Psoas muscle (tissue), 8 donors: ENCODE measurements around the gene TOR1B. TPM values are rescaled to one million over a fixed set of nuclear protein-coding genes. Genes with fewer than 3 reads are reported as not detected.

Source experiments
- ATAC-seq, 4 donors: fragments of 200-7000 bp; cut with Tn5 transposase; one replicate each; pipeline ENCODE4 v1.9.1; 2020; ENCODE audit warnings: moderate library complexity in 3 of 4, mild to moderate bottlenecking in 2 of 4
- DNase-seq, 2 donors: peaks; one replicate each; pipeline ENCODE4 v3.0.0-alpha.2; 2020
- H3K27ac ChIP-seq: fragments of 200-600 bp; one replicate; pipeline ENCODE4 v1.8.0; 2022
- H3K27me3 ChIP-seq, 3 donors: fragments of 200-600 bp in 1 of 3; one replicate each; pipeline versions ENCODE4 v1.6.1 to v1.8.0; 2013 to 2022; ENCODE audit warnings: low read length in 2 of 3, mild to moderate bottlenecking in 2 of 3, moderate library complexity in 1 of 3; ENCODE audit not compliant: insufficient read depth in 3 of 3
- H3K36me3 ChIP-seq, 2 donors: fragments of 200-600 bp in 1 of 2; one replicate each; pipeline versions ENCODE4 v1.6.1 to v1.8.0; 2013 to 2022; ENCODE audit warnings: low read depth in 1 of 2, mild to moderate bottlenecking in 1 of 2, moderate library complexity in 1 of 2; ENCODE audit not compliant: insufficient read depth in 1 of 2
- H3K4me1 ChIP-seq: fragments of 200-600 bp; one replicate; pipeline ENCODE4 v1.8.0; 2022
- H3K4me3 ChIP-seq: fragments of 200-600 bp; one replicate; pipeline ENCODE4 v1.8.0; 2022; ENCODE audit warnings: mild to moderate bottlenecking
- H3K9me3 ChIP-seq: fragments of 200-600 bp; one replicate; pipeline ENCODE4 v1.8.0; 2022
- WGBS, 3 donors: extraction: QIAGEN DNeasy Blood & Tissue Kit; methylation state at CpG; one replicate each; pipeline versions ENCODE4 v1.1.6 to v1.1.7; 2013; 5-methylcytosine and 5-hydroxymethylcytosine counted together
- intact Hi-C, 2 donors: fragments of 100-400 bp; cut with DNase I; formaldehyde crosslinking; loops; one replicate each; pipeline versions ENCODE4 v1.11.0 to v1.14.2; 2022
- polyA plus RNA-seq, 3 donors: library from polyadenylated mRNA; stranded (reverse); fragments of 200-250 nt; gene quantifications; one replicate each; pipeline ENCODE4 v1.2.3, GENCODE V29; 2013
- total RNA-seq, 4 donors: library from RNA; stranded (reverse); fragmentation: NEBNext Ultra II Directional in 2 of 4; extraction: Animal tissue kit (Norgen Biotek cat#: 25700) in 2 of 4; gene quantifications; one replicate each; pipeline versions ENCODE4 v1.2.1 to v1.2.4, GENCODE V29; 2021 to 2023
- TF ChIP-seq, protein P1 (sequence below): fragments of 200-600 bp; IDR thresholded peaks from one replicate; pipeline ENCODE4 v1.8.0; 2022; ENCODE audit warnings: antibody characterized with exemption
- donor health status: healthy with polysubstance abuse.
- donor health status: DM: no; HTN: no; CAD: no; lungs with moderate emphysema.
- donor health status: Bipolar disorder and iron deficiency.
- donor health status: healthy.
- donor health status: DM: yes; HTN: yes; CAD: no.
- donor health status: DM: no; HTN: no; CAD: no.
- donor health status: DM: no; HTN: no; CAD: no.
- donor health status: DM: yes; HTN: yes; CAD: no.

Gene TOR1B
- total and polyA plus RNA-seq, 7 donors = 13.0 to 30.1 (median 14.9) TPM

DNA sequence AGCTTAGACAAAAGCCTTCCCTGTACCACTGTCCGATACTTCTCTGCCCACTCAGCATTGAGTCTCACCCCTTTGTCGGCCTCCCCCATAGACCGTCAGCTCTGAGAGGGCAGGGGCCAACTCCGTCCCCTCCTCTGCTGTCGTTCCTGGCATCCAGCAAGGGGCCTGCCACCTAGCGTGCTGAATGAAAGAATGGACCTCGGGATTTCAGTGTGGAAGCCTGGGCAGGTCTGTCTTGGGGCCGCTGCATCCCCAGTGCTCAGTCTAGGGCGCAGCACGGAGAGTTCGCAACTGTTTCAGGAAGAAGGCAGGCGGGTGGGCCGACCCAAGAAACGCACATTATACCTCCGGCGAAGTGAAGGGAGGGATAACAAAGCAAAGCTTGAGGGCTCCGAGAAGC, 1.5 kb upstream of the TOR1B start:
- TF ChIP-seq, protein P1, sequence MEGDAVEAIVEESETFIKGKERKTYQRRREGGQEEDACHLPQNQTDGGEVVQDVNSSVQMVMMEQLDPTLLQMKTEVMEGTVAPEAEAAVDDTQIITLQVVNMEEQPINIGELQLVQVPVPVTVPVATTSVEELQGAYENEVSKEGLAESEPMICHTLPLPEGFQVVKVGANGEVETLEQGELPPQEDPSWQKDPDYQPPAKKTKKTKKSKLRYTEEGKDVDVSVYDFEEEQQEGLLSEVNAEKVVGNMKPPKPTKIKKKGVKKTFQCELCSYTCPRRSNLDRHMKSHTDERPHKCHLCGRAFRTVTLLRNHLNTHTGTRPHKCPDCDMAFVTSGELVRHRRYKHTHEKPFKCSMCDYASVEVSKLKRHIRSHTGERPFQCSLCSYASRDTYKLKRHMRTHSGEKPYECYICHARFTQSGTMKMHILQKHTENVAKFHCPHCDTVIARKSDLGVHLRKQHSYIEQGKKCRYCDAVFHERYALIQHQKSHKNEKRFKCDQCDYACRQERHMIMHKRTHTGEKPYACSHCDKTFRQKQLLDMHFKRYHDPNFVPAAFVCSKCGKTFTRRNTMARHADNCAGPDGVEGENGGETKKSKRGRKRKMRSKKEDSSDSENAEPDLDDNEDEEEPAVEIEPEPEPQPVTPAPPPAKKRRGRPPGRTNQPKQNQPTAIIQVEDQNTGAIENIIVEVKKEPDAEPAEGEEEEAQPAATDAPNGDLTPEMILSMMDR = no peak
- no peak for ATAC-seq
- DNase-seq = no peak
- Histone ChIP-seq H3K27ac (no peak overlapping the region), H3K9me3 (no peaks in the 10 kb centered on the region), H3K36me3 (peaks cover 0 to 17% of the 10 kb centered on the region in 2 donors), H3K4me3 (no peak overlapping the region), H3K4me1 (peaks cover 8% of the 10 kb centered on the region), H3K27me3 (no peaks in the 10 kb centered on the region)
- intact Hi-C loops = no loop called here
- WGBS, 3 donors = 76 to 81% (median 80%) methylated on average over 17 of the region's 17 CpGs

DNA sequence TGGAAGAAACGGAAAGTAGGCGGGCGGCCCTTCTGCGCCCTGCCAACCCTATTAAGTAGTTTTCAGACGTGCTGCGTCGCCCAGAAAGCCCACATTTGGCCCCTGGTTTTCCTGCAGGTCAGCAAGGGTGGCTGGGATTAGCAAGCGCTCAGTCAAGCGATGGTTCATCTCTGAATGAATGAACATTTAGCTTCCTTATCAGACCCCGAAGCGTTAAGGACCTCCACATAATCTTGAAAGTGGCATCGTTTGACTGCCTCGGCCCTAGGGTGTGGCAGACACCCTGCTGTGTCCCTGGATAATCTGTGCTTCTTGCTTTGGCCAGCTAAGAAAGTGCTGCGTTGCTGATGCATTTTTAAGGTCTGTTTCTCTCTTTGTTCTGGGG, 684 bp downstream of the TOR1B start:
- H3K27ac ChIP-seq = peak overlapping the region; percentile 90
- TF ChIP-seq, protein P1 = no peak
- H3K36me3 ChIP-seq = peaks cover 0 to 35% of the 10 kb centered on the region in 2 donors
- H3K4me3 ChIP-seq = peak overlapping the region; percentile 94
- peaks cover 8% of the 10 kb centered on the region for H3K4me1 ChIP-seq
- 1 to 3% (median 2%) methylated on average over 14 of the region's 14 CpGs for WGBS, 3 donors
- H3K27me3 ChIP-seq = no peaks in the 10 kb centered on the region
- ATAC-seq (no peak), DNase-seq (no peak)
- intact Hi-C loops = no loop called here
- no peaks in the 10 kb centered on the region for H3K9me3 ChIP-seq

GRCh38 chr9:129806061-129806460, 3.1 kb downstream of the TOR1B start:
- TF ChIP-seq, protein P1 = no peak
- DNase-seq (no peak), ATAC-seq (no peak)
- Histone ChIP-seq H3K27me3 (no peaks in the 10 kb centered on the region), H3K27ac (no peak overlapping the region), H3K4me3 (no peak overlapping the region), H3K36me3 (peaks cover 3 to 57% of the 10 kb centered on the region in 2 donors), H3K4me1 (peaks cover 8% of the 10 kb centered on the region), H3K9me3 (no peaks in the 10 kb centered on the region)
- whole genome bisulfite sequencing, 3 donors = 73 to 83% (median 80%) methylated on average over 4 of the region's 4 CpGs
- intact Hi-C loops = no loop called here

GRCh38 chr9:129809346-129809745, 6.4 kb downstream of the TOR1B start:
- H3K9me3 ChIP-seq = no peaks in the 10 kb centered on the region
- TF ChIP-seq, protein P1 = no peak
- intact Hi-C loops = no loop called here
- WGBS, 3 donors = 62 to 64% (median 64%) methylated on average over 11 of the region's 11 CpGs
- H3K36me3 ChIP-seq = peaks cover 3 to 85% of the 10 kb centered on the region in 2 donors
- H3K4me1 ChIP-seq = peaks cover under 1% of the 10 kb centered on the region
- H3K27ac ChIP-seq = no peak overlapping the region
- H3K27me3 ChIP-seq = no peaks in the 10 kb centered on the region
- no peak for ATAC-seq
- DNase-seq = no peak
- no peak overlapping the region for H3K4me3 ChIP-seq

- no peak overlapping the region for H3K27ac ChIP-seq
- TF ChIP-seq, protein P1 = no peak
- H3K4me3 ChIP-seq = no peak overlapping the region
- ATAC-seq = no peak
- intact Hi-C loops = no loop called here
- no peaks in the 10 kb centered on the region for H3K9me3 ChIP-seq
- no peaks in the 10 kb centered on the region for H3K27me3 ChIP-seq
- peaks cover 3 to 89% of the 10 kb centered on the region in 2 donors for H3K36me3 ChIP-seq
- 82 to 89% (median 83%) methylated on average over 11 of the region's 11 CpGs for WGBS, 3 donors
- DNase-seq = no peak
- H3K4me1 ChIP-seq = no peaks in the 10 kb centered on the region
These were observed 7.1 kb downstream of the TOR1B start for GRCh38 chr9:129810116-129810515.
